GM12801 (cell line): ENCODE data around the gene BMPER.

Experiments used
- TF ChIP-seq, protein P1 (sequence below): IDR thresholded peaks from one replicate; pipeline ENCODE4 v1.5.1; 2011; ENCODE audit warnings: control low read depth; ENCODE audit not compliant: insufficient read length; ENCODE audit errors: extremely low read depth

BMPER gene

DNA sequence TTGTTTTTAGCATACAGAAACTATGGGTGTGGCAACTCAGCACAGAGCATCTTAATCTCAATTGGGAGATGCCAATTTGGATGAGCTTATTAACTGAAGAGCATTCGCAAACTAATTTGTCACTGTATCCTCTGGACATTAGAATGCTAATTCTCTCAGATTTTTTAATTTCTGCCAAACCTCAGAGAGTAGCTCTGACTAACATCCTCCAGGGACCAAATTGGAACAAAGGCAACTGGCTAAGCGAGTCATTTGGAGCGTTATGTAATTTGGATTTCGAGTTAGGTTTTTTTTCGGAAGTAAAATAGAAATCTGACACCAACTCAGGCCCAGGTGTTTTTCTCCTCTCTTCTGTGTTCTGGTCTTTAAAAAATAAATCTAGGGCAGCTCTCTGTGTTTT lies 201.9 kb downstream of the BMPER start:
- TF ChIP-seq, protein P1, sequence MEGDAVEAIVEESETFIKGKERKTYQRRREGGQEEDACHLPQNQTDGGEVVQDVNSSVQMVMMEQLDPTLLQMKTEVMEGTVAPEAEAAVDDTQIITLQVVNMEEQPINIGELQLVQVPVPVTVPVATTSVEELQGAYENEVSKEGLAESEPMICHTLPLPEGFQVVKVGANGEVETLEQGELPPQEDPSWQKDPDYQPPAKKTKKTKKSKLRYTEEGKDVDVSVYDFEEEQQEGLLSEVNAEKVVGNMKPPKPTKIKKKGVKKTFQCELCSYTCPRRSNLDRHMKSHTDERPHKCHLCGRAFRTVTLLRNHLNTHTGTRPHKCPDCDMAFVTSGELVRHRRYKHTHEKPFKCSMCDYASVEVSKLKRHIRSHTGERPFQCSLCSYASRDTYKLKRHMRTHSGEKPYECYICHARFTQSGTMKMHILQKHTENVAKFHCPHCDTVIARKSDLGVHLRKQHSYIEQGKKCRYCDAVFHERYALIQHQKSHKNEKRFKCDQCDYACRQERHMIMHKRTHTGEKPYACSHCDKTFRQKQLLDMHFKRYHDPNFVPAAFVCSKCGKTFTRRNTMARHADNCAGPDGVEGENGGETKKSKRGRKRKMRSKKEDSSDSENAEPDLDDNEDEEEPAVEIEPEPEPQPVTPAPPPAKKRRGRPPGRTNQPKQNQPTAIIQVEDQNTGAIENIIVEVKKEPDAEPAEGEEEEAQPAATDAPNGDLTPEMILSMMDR = no peak

DNA sequence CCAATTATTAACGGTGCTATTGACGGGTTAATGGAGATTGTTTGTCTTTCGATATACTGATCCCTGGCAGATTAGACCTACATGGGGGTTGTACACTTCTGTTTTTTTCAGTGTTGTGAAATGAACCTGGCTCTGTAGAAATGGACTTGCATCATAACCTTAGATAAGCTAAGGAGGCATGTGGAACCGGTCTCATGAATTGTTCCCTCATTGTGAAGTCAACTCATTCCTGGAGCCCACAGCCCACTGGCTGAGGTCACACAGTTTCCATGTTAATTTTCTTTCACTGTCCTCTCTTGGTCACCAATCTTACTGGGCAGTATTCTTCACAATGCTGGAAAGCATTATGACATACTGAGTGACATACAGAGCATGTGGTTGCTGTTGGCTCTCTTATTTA lies 202.8 kb downstream of the BMPER start:
- TF ChIP-seq, protein P1 = no peak

DNA sequence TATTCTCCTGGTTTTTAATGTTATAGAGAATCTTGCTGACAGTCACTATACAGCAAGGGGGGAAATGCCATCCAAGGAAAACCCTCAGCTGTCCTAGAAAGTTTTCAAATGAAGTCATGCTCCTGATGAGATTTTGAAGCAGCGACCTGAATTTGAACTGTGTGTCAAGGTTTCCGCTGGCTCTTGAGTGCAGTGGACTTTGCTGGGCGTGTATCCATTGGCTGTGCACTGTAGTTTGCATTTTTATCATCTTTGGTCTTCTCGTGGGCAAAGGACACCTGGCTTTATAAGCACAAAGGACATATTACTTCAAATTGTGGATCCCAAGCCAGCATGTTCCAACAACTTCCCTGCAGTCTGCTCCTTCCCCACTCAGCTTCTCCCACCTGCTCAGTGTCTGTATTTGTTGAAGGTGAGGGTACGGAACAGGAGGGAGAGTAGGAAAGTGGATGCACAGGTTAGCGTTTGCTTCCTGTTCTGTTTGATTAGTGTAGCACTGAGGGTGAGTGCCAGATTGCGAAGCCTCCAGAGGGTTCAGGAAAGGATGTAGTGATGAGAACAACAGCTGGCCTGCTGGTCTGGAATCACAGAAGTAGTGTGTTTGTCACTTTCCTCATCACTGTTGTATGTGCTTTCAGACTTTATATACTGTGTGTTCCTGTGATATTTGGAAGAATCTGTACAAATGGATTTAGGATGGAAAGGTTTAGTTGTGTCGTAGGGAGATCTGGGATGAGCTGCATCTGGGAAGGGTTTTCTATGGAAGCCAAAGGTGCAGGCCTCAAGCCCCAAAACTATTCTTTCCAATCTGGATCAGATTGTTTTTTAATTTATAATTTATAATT lies 204.8 kb downstream of the BMPER start:
- TF ChIP-seq, protein P1 = no peak

DNA sequence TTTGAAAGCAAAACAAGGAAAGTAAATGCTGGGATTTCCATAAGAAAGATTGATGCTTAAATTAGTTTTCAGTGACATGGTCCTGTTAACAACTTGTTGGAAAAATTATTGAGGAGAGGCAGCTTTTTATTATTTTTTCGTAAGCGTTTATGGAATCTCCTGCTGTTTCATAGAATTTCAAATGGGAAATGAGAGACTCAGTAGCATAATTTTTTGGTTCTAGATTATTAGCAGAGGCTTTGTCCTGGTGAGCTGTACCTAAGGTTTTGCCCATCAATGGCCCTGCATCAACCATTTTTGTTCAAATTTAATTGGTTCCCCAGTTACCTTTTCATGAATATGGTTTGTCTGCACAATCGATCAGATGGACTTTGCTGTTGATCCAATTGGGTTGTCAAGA lies 205.7 kb downstream of the BMPER start:
- TF ChIP-seq, protein P1 = no peak

DNA sequence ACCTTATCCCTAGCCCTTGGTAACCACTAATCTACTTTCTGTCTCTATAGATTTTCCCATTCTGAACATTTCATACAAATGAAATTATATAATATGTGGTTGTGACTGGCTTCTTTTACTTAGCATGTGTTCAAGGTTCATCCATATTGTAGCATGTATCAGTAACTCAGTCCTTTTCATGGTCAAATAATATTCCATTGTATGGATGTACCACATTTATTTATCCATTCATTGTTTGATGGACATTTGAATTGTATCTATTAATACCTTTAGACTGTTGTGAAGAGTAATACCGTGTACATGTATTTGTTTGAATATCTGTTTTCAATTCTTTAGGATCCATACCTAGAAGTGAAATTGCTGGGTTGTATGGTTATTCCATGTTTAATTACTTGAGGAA lies 210.2 kb downstream of the BMPER start:
- TF ChIP-seq, protein P1 = no peak

DNA sequence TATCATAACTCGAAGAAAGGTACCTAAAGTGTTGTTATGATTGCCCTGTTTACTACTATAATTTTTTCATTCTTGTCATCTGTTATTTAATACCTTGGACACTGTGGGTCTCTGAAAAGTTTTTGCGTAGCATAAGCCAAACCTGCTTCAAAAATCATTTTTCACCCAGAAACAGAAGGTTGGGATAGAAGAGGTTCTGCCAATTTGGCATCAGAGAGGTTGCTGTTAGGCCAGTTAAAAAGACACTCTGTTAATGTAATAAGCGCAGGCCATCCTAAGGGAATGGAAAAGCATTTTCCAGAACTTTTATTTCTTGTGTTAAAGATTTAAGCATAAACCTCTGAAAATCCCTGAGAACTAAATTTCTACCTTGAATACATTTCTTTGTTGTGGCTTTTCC lies 212.2 kb downstream of the BMPER start:
- TF ChIP-seq, protein P1 = no peak

DNA sequence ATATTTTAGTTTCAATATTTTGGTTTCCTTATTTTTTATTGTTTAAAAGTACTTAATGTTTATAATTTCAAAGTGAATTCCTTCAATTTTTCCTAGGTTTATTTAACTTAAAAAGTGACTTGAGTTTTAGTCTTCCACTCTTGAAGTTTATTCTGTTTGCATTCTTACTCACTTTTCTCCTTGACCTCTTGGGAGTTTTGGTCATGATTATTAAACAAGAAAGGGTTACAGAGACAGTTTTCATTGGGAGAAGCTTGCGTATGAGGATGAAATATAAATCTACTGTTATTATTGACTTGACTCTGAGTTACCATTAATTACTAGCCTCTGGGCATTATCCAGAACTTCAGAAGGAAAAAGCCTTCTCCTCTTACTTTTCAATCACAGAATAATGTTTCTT lies 216.0 kb downstream of the BMPER start:
- TF ChIP-seq, protein P1 = no peak
